ENCODE data around the gene KDM4C. TPM values are rescaled to one million over a fixed set of nuclear protein-coding genes. Genes with fewer than 3 reads are reported as not detected.

KDM4C gene
- total RNA-seq, 1 donor from 2014 or later, result 14.7 TPM

- DNase-seq (ENCODE audit: low read depth), result no peak
- H3K4me3 ChIP-seq (ENCODE audit: low read depth, low read length), result no peak overlapping the region
- TF ChIP-seq CTCF (IDR thresholded peaks at IDR 0.05; ENCODE audit: insufficient read depth, low read length, poor library complexity, severe bottlenecking), result no peak
- H3K36me3 ChIP-seq (ENCODE audit: control insufficient read depth, insufficient read depth, low read length), result no peaks in the 10 kb centered on the region
- no peaks in the 10 kb centered on the region for H3K27me3 ChIP-seq (ENCODE audit: control insufficient read depth, insufficient read depth, low read length)
These were observed 337.3 kb downstream of the KDM4C start for GRCh38 chr9:7095058-7095457.

GRCh38 chr9:7097040-7097715 lies 339.4 kb downstream of the KDM4C start:
- TF ChIP-seq CTCF (IDR thresholded peaks at IDR 0.05; ENCODE audit: insufficient read depth, low read length, poor library complexity, severe bottlenecking), result no peak
- DNase-seq (ENCODE audit: low read depth), result no peak
- no peak overlapping the region for H3K4me3 ChIP-seq (ENCODE audit: low read depth, low read length)
- no peaks in the 10 kb centered on the region for H3K27me3 ChIP-seq (ENCODE audit: control insufficient read depth, insufficient read depth, low read length)
- H3K36me3 ChIP-seq (ENCODE audit: control insufficient read depth, insufficient read depth, low read length), result no peaks in the 10 kb centered on the region

- Histone ChIP-seq H3K4me3 (ENCODE audit: low read depth, low read length) (no peak overlapping the region), H3K36me3 (ENCODE audit: control insufficient read depth, insufficient read depth, low read length) (no peaks in the 10 kb centered on the region), H3K27me3 (ENCODE audit: control insufficient read depth, insufficient read depth, low read length) (no peaks in the 10 kb centered on the region)
- TF ChIP-seq CTCF (IDR thresholded peaks at IDR 0.05; ENCODE audit: insufficient read depth, low read length, poor library complexity, severe bottlenecking), result no peak
- DNase-seq (ENCODE audit: low read depth), result no peak
These were observed 340.3 kb downstream of the KDM4C start for GRCh38 chr9:7097785-7098752.

DNA sequence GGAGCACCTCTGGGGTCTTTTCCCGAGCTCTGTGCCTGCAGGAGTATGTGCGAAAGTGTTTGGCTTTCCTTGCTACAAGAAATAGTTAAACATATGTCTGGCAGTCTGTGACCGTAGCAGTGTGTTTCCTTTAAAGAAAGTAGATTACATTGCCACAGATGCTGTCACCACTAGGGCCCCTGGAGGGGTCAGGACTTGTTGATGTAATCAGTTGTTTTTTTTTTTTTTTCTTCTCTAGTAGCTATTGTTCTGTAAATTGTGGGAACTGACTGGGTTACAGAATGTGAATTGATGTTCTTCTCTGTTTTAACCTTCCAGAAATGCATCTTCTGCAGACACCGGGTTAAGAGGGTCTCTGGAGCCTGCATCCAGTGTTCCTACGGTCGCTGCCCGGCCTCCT lies 345.6 kb downstream of the KDM4C start:
- H3K36me3 ChIP-seq (ENCODE audit: control insufficient read depth, insufficient read depth, low read length), result no peaks in the 10 kb centered on the region
- DNase-seq (ENCODE audit: low read depth), result no peak
- no peak for TF ChIP-seq CTCF (IDR thresholded peaks at IDR 0.05; ENCODE audit: insufficient read depth, low read length, poor library complexity, severe bottlenecking)
- H3K4me3 ChIP-seq (ENCODE audit: low read depth, low read length), result no peak overlapping the region
- H3K27me3 ChIP-seq (ENCODE audit: control insufficient read depth, insufficient read depth, low read length), result no peaks in the 10 kb centered on the region

DNA sequence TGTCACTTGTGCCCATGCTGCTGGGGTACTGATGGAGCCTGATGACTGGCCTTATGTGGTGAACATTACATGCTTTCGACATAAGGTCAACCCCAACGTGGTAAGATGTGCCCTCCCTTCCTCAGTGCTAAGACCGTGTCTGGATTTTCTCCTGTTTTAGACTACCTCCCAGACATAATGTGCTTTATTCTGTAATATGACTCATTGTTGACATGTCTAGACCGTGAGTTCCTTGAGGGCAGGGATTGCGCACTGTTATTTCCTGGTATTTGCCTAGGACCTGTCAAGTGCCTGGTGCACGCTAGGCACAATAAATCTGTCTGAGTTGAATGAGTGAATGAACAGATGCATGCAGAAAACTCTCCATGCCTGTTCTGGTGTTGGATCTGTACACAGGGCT lies 346.0 kb downstream of the KDM4C start:
- no peak for TF ChIP-seq CTCF (IDR thresholded peaks at IDR 0.05; ENCODE audit: insufficient read depth, low read length, poor library complexity, severe bottlenecking)

More for the DNA sequence above, 346.0 kb downstream of the KDM4C start:
- H3K27me3 ChIP-seq (ENCODE audit: control insufficient read depth, insufficient read depth, low read length), result no peaks in the 10 kb centered on the region
- no peaks in the 10 kb centered on the region for H3K36me3 ChIP-seq (ENCODE audit: control insufficient read depth, insufficient read depth, low read length)
- H3K4me3 ChIP-seq (ENCODE audit: low read depth, low read length), result no peak overlapping the region
- DNase-seq (ENCODE audit: low read depth), result no peak

Measured in kidney epithelial cell (primary cell).